ENCODE results near the gene PKP3. TPM values are rescaled to one million over a fixed set of nuclear protein-coding genes. Genes with fewer than 3 reads are reported as not detected.

Gene PKP3
- total RNA-seq, 2 experiments from 2014 or later, result 0.30 to 0.45 TPM

DNA sequence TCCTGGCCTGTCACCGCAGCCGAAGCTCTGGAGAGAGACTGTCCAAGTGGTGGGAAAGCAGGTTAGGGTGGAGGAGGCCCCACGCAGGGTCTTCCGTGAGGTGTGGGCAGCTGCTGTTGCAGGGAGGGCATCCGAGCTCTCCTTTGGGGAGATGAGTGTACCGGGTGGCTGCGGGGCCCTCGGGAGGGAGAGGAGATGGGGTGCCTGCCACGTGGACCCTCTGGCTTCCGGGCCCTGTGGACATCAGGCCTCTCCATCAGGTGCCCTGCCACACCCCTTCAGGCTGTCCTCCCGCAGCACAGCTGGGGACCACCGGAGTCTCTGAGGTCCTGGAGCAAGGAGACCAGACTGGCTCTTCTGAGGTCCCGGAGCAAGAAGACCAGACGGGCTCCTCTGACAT, 57.7 kb downstream of the PKP3 start:
- Mint-ChIP-seq H3K9me3 (no peaks in the 10 kb centered on the region), H3K27me3 (no peaks in the 10 kb centered on the region), H3K4me3 (peak overlapping the region; percentile 96), H3K27ac (peak overlapping the region; percentile 54), H3K4me1 (peaks cover 32% of the 10 kb centered on the region), H3K36me3 (peaks cover 10% of the 10 kb centered on the region)
- no peak for ATAC-seq (ENCODE audit: low read depth)
- POLR2A ChIA-PET, result interaction anchor here (0.9 to 5.3 kb wide), 5 partner anchors 39 to 274 kb away, joined by 3 to 51 read pairs (median 3); partner anchors contain the start of gene IFITM2
- no peak for DNase-seq

DNA sequence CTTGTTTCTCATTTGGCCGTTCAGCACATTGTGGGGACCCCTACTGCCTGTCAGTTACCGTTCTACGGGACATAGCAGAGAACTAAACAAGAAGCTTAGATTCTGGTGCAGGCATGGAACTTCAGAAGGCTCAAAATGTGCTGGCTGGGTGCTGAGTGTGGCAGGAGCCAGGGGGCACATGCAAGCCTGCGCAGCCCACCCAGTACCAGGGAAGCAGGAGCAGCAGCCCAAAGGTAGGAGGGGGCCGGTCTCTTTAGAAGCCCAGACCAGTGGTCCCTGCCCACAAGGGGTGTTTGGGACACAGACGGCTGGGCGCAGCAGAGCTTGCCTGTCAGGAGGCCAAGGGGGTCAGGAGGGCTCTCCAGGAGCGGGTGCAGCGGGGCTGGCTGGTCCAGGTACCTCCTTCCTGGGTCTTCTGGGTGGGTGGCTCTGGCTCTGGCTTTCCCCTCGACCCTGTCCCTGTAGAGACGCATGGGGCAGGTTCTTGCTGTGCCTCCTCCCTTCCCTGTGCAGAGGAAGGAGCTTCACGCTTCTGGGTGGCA, 58.3 kb downstream of the PKP3 start:
- DNase-seq (no peak), ATAC-seq (ENCODE audit: low read depth) (no peak)
- H3K4me1 Mint-ChIP-seq, result peaks cover 37% of the 10 kb centered on the region
- H3K27me3 Mint-ChIP-seq, result no peaks in the 10 kb centered on the region
- peaks cover 10% of the 10 kb centered on the region for H3K36me3 Mint-ChIP-seq
- POLR2A ChIA-PET, result interaction anchor here (1.2 kb wide), 1 partner anchor 39 kb away, joined by 3 read pairs; no protein-coding TSS in a partner anchor
- no peak overlapping the region for H3K27ac Mint-ChIP-seq
- H3K9me3 Mint-ChIP-seq, result no peaks in the 10 kb centered on the region
- no peak overlapping the region for H3K4me3 Mint-ChIP-seq

DNA sequence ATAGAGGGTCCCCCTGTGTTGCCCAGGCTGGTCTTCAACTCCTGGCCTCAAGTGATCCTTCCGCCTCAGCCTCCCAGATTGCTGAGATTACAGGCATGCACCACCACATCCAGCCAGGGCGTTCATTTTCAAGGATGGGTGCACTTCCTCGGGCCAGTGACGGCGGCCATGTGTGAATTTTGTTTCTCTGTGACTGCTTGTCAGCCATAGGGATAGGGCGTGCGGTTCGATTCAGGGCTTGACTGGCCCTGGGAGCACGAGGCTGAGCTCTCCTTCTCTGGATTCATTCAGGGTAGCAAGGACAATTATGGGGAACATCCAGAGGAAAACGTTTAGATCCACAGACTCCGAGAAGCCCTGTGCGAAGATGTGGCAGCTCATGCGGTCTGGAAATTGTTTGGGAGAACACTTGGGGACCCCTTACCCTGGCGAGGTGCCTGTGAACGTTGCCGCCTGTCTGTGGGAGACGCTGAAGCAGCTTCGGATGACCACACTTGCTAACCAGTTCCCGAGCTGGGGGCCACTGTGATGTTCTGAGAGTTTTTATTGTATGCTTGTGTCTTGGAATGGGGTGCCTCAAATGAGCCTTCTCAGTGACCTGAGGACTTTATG, 59.0 kb downstream of the PKP3 start:
- H3K4me3 Mint-ChIP-seq, result no peak overlapping the region
- no peaks in the 10 kb centered on the region for H3K27me3 Mint-ChIP-seq
- POLR2A ChIA-PET, result no interaction called here
- H3K27ac Mint-ChIP-seq, result peak overlapping the region; percentile 17
- H3K36me3 Mint-ChIP-seq, result peaks cover 10% of the 10 kb centered on the region
- peaks cover 44% of the 10 kb centered on the region for H3K4me1 Mint-ChIP-seq
- ATAC-seq (ENCODE audit: low read depth), result no peak
- DNase-seq, result no peak
- H3K9me3 Mint-ChIP-seq, result no peaks in the 10 kb centered on the region

DNA sequence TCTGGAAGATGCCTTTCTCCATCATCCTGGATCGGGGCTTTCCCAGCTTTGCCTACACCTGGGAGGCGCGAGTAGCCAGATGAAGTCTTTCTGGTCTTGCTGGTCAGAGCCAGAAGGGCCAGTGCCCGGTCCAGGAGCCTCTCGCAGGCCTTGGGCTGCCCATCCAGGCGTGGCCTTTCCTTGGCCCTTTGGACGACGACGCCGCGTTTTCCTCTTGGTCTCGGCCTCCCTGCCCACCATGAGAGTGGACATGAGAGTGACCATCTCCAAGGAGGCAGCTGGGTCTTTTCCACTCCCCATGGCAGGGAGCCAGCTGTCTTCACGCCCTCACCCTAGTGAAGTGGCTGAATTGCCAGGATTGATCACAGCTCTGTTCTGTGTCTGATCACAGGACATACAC, 59.6 kb downstream of the PKP3 start:
- Mint-ChIP-seq H3K4me1 (peaks cover 44% of the 10 kb centered on the region), H3K9me3 (no peaks in the 10 kb centered on the region), H3K36me3 (peaks cover 10% of the 10 kb centered on the region), H3K27ac (no peak overlapping the region), H3K27me3 (no peaks in the 10 kb centered on the region), H3K4me3 (no peak overlapping the region)
- ATAC-seq (ENCODE audit: low read depth) (no peak), DNase-seq (no peak)
- POLR2A ChIA-PET, result no interaction called here

DNA sequence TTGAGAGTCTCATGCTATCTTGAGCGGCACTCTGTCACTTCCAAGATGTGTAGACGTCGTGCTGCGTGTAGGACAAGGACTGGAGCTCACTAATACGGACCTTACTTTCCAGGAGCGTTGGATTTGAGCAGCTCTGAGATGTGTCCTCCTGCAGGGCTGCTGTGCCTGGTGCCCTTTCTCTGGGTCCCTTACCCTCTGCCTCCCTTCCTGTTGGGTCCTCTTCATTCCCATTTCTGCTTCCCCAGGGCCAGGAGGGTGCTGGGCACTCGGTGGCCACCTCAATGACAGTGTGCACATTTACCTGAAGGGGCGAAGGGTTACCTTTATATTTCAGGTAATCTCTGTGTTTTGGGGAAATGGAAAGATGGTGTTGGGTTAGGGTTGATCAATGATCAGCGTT, 60.0 kb downstream of the PKP3 start:
- H3K27ac Mint-ChIP-seq, result no peak overlapping the region
- DNase-seq (no peak), ATAC-seq (ENCODE audit: low read depth) (no peak)
- peaks cover 10% of the 10 kb centered on the region for H3K36me3 Mint-ChIP-seq
- no peak overlapping the region for H3K4me3 Mint-ChIP-seq
- POLR2A ChIA-PET, result no interaction called here
- H3K27me3 Mint-ChIP-seq, result no peaks in the 10 kb centered on the region
- H3K9me3 Mint-ChIP-seq, result no peaks in the 10 kb centered on the region
- peaks cover 41% of the 10 kb centered on the region for H3K4me1 Mint-ChIP-seq

Other genes with a start within 250 kb of the PKP3 start
- not detected for gene SCGB1C1, start 201.1 kb upstream of the PKP3 start, total RNA-seq
- 10 to 100 TPM; 56.9 to 61.9 TPM for gene BET1L, start 186.8 kb upstream of the PKP3 start, total RNA-seq
- 100 to 1,000 TPM; 102 to 111 TPM for gene RIC8A, start 186.5 kb upstream of the PKP3 start, total RNA-seq
- 10 to 100 TPM; 24.3 to 25.2 TPM for gene SIRT3, start 157.9 kb upstream of the PKP3 start, total RNA-seq
- gene PSMD13, start 157.2 kb upstream of the PKP3 start, total RNA-seq, result 100 to 1,000 TPM; 130 to 131 TPM
- 10 to 100 TPM; 32.1 to 34.0 TPM for gene NLRP6, start 115.8 kb upstream of the PKP3 start, total RNA-seq
- gene PGGHG, start 105.1 kb upstream of the PKP3 start, total RNA-seq, result 100 to 1,000 TPM; 641 to 664 TPM
- gene IFITM5, start 94.7 kb upstream of the PKP3 start, total RNA-seq, result not detected
- 1,000 to 10,000 TPM; 1,890 to 1,949 TPM for gene IFITM2, start 86.4 kb upstream of the PKP3 start, total RNA-seq
- 1,000 to 10,000 TPM; 1,182 to 1,374 TPM for gene IFITM1, start 80.2 kb upstream of the PKP3 start, total RNA-seq
- 100 to 1,000 TPM; 258 to 267 TPM for gene IFITM3, start 73.3 kb upstream of the PKP3 start, total RNA-seq
- gene B4GALNT4, start 24.7 kb upstream of the PKP3 start, total RNA-seq, result 1 to 10 TPM; 1.1 TPM
- gene SIGIRR, start 20.8 kb downstream of the PKP3 start, total RNA-seq, result 100 to 1,000 TPM; 273 to 276 TPM
- 100 to 1,000 TPM; 115 to 122 TPM for gene ANO9, start 47.8 kb downstream of the PKP3 start, total RNA-seq
- 10 to 100 TPM; 27.6 to 27.8 TPM for gene PTDSS2, start 56.1 kb downstream of the PKP3 start, total RNA-seq
- 10 to 100 TPM; 88.9 to 93.2 TPM for gene RNH1, start 113.0 kb downstream of the PKP3 start, total RNA-seq
- gene HRAS, start 141.4 kb downstream of the PKP3 start, total RNA-seq, result 10 to 100 TPM; 47.6 to 49.9 TPM
- 1 to 10 TPM; 4.3 to 4.7 TPM for gene LRRC56, start 143.3 kb downstream of the PKP3 start, total RNA-seq
- gene LMNTD2, start 166.5 kb downstream of the PKP3 start, total RNA-seq, result 1 to 10 TPM; 2.5 to 2.7 TPM
- 10 to 100 TPM; 36.5 to 41.0 TPM for gene RASSF7, start 166.8 kb downstream of the PKP3 start, total RNA-seq
- gene PHRF1, start 182.3 kb downstream of the PKP3 start, total RNA-seq, result 10 to 100 TPM; 55.4 to 58.9 TPM
- gene IRF7, start 221.7 kb downstream of the PKP3 start, total RNA-seq, result 100 to 1,000 TPM; 160 to 165 TPM
- not detected for gene CDHR5, start 230.7 kb downstream of the PKP3 start, total RNA-seq
- not detected for gene SCT, start 233.0 kb downstream of the PKP3 start, total RNA-seq
- under 1 TPM; 0.51 to 0.72 TPM for gene DRD4, start 243.1 kb downstream of the PKP3 start, total RNA-seq

All from activated naive CD8-positive, alpha-beta T cell treated with anti-CD3 and anti-CD28 coated beads, Interleukin-2, amount 10 ng/mL, durations not matched to agents 7 days and 5 days (primary cell).